WTC11 (cell line): ENCODE results near the gene COX6A1. TPM values are rescaled to one million over a fixed set of nuclear protein-coding genes. Genes with fewer than 3 reads are reported as not detected.

Source experiments
- ATAC-seq: fragments of 200-7000 bp; cut with Tn5 transposase; 2 replicates; pipeline ENCODE4 v1.10.0; 2021; ENCODE audit warnings: mild to moderate bottlenecking, moderate library complexity
- CTCF ChIA-PET: fragments of 300-600 bp; sonication (Branson Sonifier 250); formaldehyde crosslinking; loops from one replicate; lab custom pipeline; 2021; ENCODE audit warnings: antibody characterized with exemption; lab: Charles Lee
- POLR2A ChIA-PET: fragments of 350-600 bp; sonication (Branson Sonifier 250); formaldehyde crosslinking; loops from one replicate; lab custom pipeline; 2021; ENCODE audit warnings: antibody characterized with exemption; lab: Charles Lee
- DNase-seq: peaks from one replicate; pipeline ENCODE4 v3.0.0; 2021; ENCODE audit warnings: low spot score
- H3K27ac Mint-ChIP-seq: 2 replicates; pipeline ENCODE4 v1.8.0; 2021; ENCODE audit warnings: mixed read lengths
- H3K27me3 Mint-ChIP-seq: 2 replicates; pipeline ENCODE4 v1.8.0; 2021; ENCODE audit warnings: low read depth, mild to moderate bottlenecking, moderate library complexity, mixed read lengths
- H3K36me3 Mint-ChIP-seq: 2 replicates; pipeline ENCODE4 v1.8.0; 2021; ENCODE audit warnings: mixed read lengths
- H3K4me1 Mint-ChIP-seq: 2 replicates; pipeline ENCODE4 v1.8.0; 2022; ENCODE audit warnings: mixed read lengths
- H3K4me3 Mint-ChIP-seq: 2 replicates; pipeline ENCODE4 v1.8.0; 2021; ENCODE audit warnings: mild to moderate bottlenecking, moderate library complexity, mixed read lengths
- H3K9me3 Mint-ChIP-seq: 2 replicates; pipeline ENCODE4 v1.8.0; 2021; ENCODE audit warnings: mixed read lengths
- AR ChIP-seq: fragments of 250-450 bp; sonication (Bioruptor Pico); IDR thresholded peaks from 2 replicates; pipeline ENCODE4 v1.9.0; 2021; ENCODE audit warnings: mild to moderate bottlenecking
- ESRRA ChIP-seq: sonication (generic); formaldehyde crosslinking; IDR thresholded peaks from 2 replicates; pipeline ENCODE4 v1.8.1; 2022; ENCODE audit warnings: mild to moderate bottlenecking, missing genetic modification reagents, borderline replicate concordance
- ETV6 ChIP-seq: sonication (generic); formaldehyde crosslinking; IDR thresholded peaks from 2 replicates; pipeline ENCODE4 v1.8.1; 2022; ENCODE audit warnings: mild to moderate bottlenecking, missing genetic modification reagents
- FOXK1 ChIP-seq: sonication (generic); formaldehyde crosslinking; IDR thresholded peaks from 2 replicates; pipeline ENCODE4 v1.8.0; 2022; ENCODE audit warnings: mild to moderate bottlenecking, moderate library complexity, missing genetic modification reagents
- JUN ChIP-seq: sonication (generic); formaldehyde crosslinking; IDR thresholded peaks from 2 replicates; pipeline ENCODE4 v1.8.0; 2023; ENCODE audit warnings: mild to moderate bottlenecking, missing genetic modification reagents
- NR3C1 ChIP-seq: sonication (generic); formaldehyde crosslinking; conservative IDR thresholded peaks from 2 replicates; pipeline ENCODE4 v1.8.1; 2023; ENCODE audit warnings: low read depth, mild to moderate bottlenecking, missing genetic modification reagents
- SP1 ChIP-seq: sonication (generic); formaldehyde crosslinking; conservative IDR thresholded peaks from 2 replicates; pipeline ENCODE4 v1.8.1; 2022; ENCODE audit warnings: missing genetic modification reagents
- ZBTB21 ChIP-seq: sonication (generic); formaldehyde crosslinking; IDR thresholded peaks from 2 replicates; pipeline ENCODE4 v1.8.1; 2023; ENCODE audit warnings: mild to moderate bottlenecking, missing genetic modification reagents, borderline replicate concordance
- ZNF121 ChIP-seq: sonication (generic); formaldehyde crosslinking; IDR thresholded peaks from 2 replicates; pipeline ENCODE4 v1.8.0; 2023; ENCODE audit warnings: missing genetic modification reagents
- ZNF423 ChIP-seq: fragments of 250-450 bp; sonication (Bioruptor Pico); IDR thresholded peaks from 2 replicates; pipeline ENCODE4 v2.1.2; 2022; ENCODE audit warnings: mild to moderate bottlenecking, moderate library complexity
- ZNF671 ChIP-seq: fragments of 250-450 bp; sonication (Bioruptor Pico); IDR thresholded peaks from 2 replicates; pipeline ENCODE4 v1.8.0; 2021; ENCODE audit warnings: mild to moderate bottlenecking
- total RNA-seq: library from RNA; stranded (reverse); gene quantifications from 3 replicates; pipeline ENCODE4 v1.2.3, GENCODE V29; 2021
- TF ChIP-seq, protein P1 (sequence below): fragments of 250-450 bp; sonication (Bioruptor Pico); IDR thresholded peaks from 2 replicates; pipeline ENCODE4 v1.9.0; 2021; ENCODE audit warnings: mild to moderate bottlenecking
- TF ChIP-seq, protein P2 (sequence below): sonication (generic); formaldehyde crosslinking; IDR thresholded peaks from 2 replicates; pipeline ENCODE4 v1.8.1; 2022; ENCODE audit warnings: missing genetic modification reagents, borderline replicate concordance
- TF ChIP-seq, protein P3 (sequence below): sonication (generic); formaldehyde crosslinking; IDR thresholded peaks from 2 replicates; pipeline ENCODE4 v1.8.0; 2022; ENCODE audit warnings: mild to moderate bottlenecking, missing genetic modification reagents
- TF ChIP-seq, protein P4 (sequence below): sonication (generic); formaldehyde crosslinking; IDR thresholded peaks from 2 replicates; pipeline ENCODE4 v1.8.1; 2023; ENCODE audit warnings: mild to moderate bottlenecking, missing genetic modification reagents

Gene COX6A1
- total RNA-seq, 1 experiment from 2014 or later: 573 TPM

DNA sequence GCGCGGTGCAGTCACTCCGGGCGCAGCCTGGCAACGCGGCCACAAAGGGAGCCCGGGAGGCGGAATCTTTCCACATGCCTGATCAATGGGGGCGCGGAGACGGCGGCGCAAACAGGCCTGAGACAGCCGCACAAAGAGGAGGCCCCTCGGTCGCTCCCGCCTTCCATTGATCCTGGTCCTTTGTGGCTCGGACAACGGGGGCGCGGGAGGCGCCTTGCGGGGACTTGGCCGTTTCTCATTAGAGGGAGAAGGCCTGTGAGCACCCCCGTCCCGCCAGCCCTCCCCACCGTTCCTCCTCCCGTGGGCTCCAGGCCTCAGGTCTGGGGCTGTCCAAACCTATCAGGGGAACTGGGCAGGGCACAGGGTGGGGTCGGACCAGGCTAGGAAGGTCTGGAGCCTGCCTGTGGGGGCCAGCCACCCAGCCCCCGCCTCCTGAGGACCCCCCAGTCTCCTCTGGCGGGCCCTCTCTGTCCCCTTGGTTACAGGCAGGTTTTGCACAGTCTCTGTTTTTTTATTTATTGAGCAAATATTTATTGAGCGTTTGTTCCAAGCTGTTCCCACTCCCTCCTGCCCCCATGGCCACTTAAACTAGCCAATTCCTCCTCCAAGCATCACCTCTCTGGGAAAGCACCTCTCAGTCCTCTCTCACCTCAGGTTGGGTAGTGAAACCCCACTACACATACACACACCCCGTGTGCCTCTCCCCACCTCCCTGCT, 39.9 kb upstream of the COX6A1 start (continued):
- TF ChIP-seq, protein P1, sequence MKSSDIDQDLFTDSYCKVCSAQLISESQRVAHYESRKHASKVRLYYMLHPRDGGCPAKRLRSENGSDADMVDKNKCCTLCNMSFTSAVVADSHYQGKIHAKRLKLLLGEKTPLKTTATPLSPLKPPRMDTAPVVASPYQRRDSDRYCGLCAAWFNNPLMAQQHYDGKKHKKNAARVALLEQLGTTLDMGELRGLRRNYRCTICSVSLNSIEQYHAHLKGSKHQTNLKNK (CRISPR knock-in tag): no peak
- TF ChIP-seq FOXK1 (CRISPR knock-in tag): no peak
- TF ChIP-seq ESRRA (CRISPR knock-in tag): no peak

DNA sequence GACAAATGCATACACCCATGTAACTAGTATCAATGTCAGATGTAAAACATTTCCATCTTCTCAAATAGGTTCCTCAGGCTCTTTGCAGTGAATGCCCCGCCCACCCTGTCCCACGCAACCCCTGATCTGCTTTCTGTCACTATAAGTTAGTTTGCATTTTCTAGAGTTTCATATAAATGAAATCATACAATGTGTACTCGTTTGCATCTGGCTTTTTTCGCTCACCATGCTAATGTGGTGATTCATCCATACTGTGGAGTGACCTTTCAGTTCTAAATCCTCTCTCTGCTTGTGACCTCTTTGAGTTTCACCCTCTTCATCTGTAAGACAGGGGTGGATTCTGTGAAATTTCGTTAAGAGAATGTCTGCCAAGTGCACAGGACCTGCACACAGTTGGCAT, 38.4 kb upstream of the COX6A1 start:
- DNase-seq (no peak), ATAC-seq (no peak)
- H3K27me3 Mint-ChIP-seq: no peaks in the 10 kb centered on the region
- peaks cover 36% of the 10 kb centered on the region for H3K4me1 Mint-ChIP-seq
- ChIA-PET CTCF (interaction anchor here (1.5 to 2.5 kb wide), 2 partner anchors 31 to 32 kb away, joined by 4 to 7 read pairs; no protein-coding TSS in a partner anchor), POLR2A (no interaction called here)
- H3K9me3 Mint-ChIP-seq: peaks cover 4% of the 10 kb centered on the region
- TF ChIP-seq SP1 (CRISPR knock-in tag) (no peak), AR (no peak), NR3C1 (no peak), FOXK1 (CRISPR knock-in tag) (no peak), JUN (no peak), ZBTB21 (CRISPR knock-in tag) (no peak), ETV6 (CRISPR knock-in tag) (no peak)
- TF ChIP-seq, protein P2, sequence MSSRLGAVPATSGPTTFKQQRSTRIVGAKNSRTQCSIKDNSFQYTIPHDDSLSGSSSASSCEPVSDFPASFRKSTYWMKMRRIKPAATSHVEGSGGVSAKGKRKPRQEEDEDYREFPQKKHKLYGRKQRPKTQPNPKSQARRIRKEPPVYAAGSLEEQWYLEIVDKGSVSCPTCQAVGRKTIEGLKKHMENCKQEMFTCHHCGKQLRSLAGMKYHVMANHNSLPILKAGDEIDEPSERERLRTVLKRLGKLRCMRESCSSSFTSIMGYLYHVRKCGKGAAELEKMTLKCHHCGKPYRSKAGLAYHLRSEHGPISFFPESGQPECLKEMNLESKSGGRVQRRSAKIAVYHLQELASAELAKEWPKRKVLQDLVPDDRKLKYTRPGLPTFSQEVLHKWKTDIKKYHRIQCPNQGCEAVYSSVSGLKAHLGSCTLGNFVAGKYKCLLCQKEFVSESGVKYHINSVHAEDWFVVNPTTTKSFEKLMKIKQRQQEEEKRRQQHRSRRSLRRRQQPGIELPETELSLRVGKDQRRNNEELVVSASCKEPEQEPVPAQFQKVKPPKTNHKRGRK (CRISPR knock-in tag): no peak
- TF ChIP-seq, protein P3, sequence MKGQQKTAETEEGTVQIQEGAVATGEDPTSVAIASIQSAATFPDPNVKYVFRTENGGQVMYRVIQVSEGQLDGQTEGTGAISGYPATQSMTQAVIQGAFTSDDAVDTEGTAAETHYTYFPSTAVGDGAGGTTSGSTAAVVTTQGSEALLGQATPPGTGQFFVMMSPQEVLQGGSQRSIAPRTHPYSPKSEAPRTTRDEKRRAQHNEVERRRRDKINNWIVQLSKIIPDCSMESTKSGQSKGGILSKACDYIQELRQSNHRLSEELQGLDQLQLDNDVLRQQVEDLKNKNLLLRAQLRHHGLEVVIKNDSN (CRISPR knock-in tag): no peak
- TF ChIP-seq, protein P4, sequence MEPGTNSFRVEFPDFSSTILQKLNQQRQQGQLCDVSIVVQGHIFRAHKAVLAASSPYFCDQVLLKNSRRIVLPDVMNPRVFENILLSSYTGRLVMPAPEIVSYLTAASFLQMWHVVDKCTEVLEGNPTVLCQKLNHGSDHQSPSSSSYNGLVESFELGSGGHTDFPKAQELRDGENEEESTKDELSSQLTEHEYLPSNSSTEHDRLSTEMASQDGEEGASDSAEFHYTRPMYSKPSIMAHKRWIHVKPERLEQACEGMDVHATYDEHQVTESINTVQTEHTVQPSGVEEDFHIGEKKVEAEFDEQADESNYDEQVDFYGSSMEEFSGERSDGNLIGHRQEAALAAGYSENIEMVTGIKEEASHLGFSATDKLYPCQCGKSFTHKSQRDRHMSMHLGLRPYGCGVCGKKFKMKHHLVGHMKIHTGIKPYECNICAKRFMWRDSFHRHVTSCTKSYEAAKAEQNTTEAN (CRISPR knock-in tag): no peak
- H3K36me3 Mint-ChIP-seq: no peaks in the 10 kb centered on the region
- no peak overlapping the region for H3K4me3 Mint-ChIP-seq
- H3K27ac Mint-ChIP-seq: no peak overlapping the region

DNA sequence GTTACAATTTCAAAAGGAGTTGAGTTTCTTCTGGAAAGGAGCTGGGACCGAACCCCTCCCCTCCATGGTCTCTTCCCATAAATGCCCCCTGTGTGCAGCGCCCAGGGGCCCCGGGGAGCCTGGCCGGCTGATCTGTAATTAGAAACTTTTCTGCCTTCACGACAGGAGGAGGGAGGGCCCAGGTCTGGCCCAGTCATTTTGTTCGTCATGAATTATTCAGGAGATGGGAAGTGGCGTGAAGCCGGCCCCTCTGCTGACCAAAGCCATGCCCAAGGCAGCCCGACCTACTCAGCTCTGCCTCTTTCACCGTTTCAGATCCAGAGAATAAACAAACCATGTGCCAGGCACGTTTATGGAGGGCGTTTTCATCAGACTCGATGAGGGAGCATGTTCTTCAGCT, 35.7 kb upstream of the COX6A1 start:
- Mint-ChIP-seq H3K4me1 (peaks cover 23% of the 10 kb centered on the region), H3K36me3 (no peaks in the 10 kb centered on the region), H3K9me3 (peaks cover 4% of the 10 kb centered on the region), H3K27me3 (no peaks in the 10 kb centered on the region), H3K4me3 (peak overlapping the region; percentile 56), H3K27ac (peak overlapping the region; percentile 94)
- peak; percentile 87 for ATAC-seq
- ChIA-PET POLR2A (interaction anchor here (0.5 to 1.4 kb wide), 7 partner anchors 13 to 48 kb away, joined by 3 to 12 read pairs (median 3); no protein-coding TSS in a partner anchor), CTCF (interaction anchor here (0.6 to 2.7 kb wide), 8 partner anchors 11 to 167 kb away, joined by 3 to 24 read pairs (median 4); no protein-coding TSS in a partner anchor)
- TF ChIP-seq ZNF423 (CRISPR knock-in tag) (peak; percentile 95), ZNF121 (0 out of 2 replicates have a peak, but pooled peaks have one; percentile 16), ZNF671 (CRISPR knock-in tag) (no peak)
- peak; percentile 61 for DNase-seq
